Measurements from ENCODE around the gene RAB30. TPM values are rescaled to one million over a fixed set of nuclear protein-coding genes. Genes with fewer than 3 reads are reported as not detected.

The RAB30 gene, protein sequence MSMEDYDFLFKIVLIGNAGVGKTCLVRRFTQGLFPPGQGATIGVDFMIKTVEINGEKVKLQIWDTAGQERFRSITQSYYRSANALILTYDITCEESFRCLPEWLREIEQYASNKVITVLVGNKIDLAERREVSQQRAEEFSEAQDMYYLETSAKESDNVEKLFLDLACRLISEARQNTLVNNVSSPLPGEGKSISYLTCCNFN
- total RNA-seq: 10 to 100 TPM; 10.5 to 12.4 (median 11.3) TPM

GRCh38 chr11:83071567-83072349, at the start of gene RAB30:
TSS of gene RAB30 (minus strand) at chr11:83071897. CDS start at chr11:82997316, 74,581 bp downstream.
- peak; percentile 94 to 97 for ATAC-seq
- peaks cover 26% of the 10 kb centered on the region for H3K4me1 Mint-ChIP-seq (ENCODE audit: low read depth)
- H3K9me3 Mint-ChIP-seq: no peaks in the 10 kb centered on the region
- H3K4me3 Mint-ChIP-seq: no peak within 1 kb of the TSS
- H3K27me3 Mint-ChIP-seq (ENCODE audit: low read depth): no peaks in the 10 kb centered on the region
- DNase-seq: peak; percentile 87
- H3K36me3 Mint-ChIP-seq (ENCODE audit: insufficient read depth): peaks cover 15% of the 10 kb centered on the region

DNA sequence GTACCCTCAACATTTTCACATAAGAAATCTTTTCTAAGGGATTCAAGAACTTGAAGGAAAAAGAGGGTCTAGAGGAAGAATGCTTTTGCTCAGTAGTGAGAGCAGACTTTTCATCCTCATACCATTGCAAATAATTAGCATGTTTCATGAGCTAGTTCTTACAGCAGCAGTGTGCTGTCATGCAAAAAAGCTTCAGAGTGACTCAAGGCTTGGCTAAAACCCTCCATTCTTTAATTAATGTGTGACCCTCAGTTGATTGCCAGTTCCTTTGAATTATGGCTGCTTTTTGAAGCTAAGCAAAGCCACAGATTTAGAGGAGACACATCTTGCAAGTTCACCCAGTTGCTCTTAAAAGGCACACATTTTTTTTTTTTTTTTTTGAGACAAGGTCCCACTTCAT, 48.6 kb upstream of the RAB30 start:
- Mint-ChIP-seq H3K4me1 (ENCODE audit: low read depth) (peaks cover 58% of the 10 kb centered on the region), H3K4me3 (no peak overlapping the region), H3K9me3 (no peaks in the 10 kb centered on the region), H3K27me3 (ENCODE audit: low read depth) (no peaks in the 10 kb centered on the region), H3K36me3 (ENCODE audit: insufficient read depth) (no peaks in the 10 kb centered on the region)
- ATAC-seq: no peak
- no peak for DNase-seq

DNA sequence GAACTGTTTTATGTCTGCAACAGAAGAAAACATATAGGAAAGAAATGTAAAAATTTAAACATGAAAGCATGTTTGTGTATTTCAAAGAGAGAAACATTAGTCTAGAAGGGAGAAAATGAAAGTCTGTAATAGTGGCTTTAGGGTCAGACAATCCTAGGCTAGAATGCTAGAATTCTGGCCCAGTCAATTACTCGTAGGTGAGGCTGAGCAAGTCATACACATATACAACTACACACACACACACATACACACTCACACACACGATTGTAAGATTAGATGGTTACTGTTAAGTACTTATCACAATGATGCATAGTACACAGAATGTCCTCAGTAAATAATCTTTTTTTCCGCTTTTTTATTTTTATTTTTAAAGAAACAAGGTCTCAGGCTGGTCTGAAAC, 47.5 kb upstream of the RAB30 start:
- H3K4me1 Mint-ChIP-seq (ENCODE audit: low read depth): peaks cover 66% of the 10 kb centered on the region
- H3K9me3 Mint-ChIP-seq: no peaks in the 10 kb centered on the region
- no peaks in the 10 kb centered on the region for H3K36me3 Mint-ChIP-seq (ENCODE audit: insufficient read depth)
- H3K27me3 Mint-ChIP-seq (ENCODE audit: low read depth): no peaks in the 10 kb centered on the region
- DNase-seq: no peak
- no peak overlapping the region for H3K4me3 Mint-ChIP-seq
- ATAC-seq: no peak

DNA sequence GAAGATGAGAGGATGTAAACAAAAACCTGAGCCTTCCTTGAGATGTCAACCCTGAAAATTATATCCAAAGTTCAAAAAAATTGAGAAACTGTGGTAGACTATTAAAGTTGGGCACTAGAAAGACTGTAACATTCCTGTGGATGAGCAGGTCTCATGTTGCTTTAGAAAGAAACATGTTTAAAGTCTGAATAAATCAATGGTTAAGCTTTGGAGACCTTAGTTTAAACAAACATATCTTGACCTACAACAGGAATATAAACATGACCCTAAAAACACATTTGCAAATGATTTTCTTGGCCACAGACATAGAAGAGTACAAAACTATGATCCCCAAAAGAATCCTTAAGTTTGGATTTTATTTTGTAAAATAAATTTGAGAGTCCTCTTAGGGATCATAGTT, 47.1 kb upstream of the RAB30 start:
- H3K27me3 Mint-ChIP-seq (ENCODE audit: low read depth): no peaks in the 10 kb centered on the region
- no peaks in the 10 kb centered on the region for H3K9me3 Mint-ChIP-seq
- no peak for ATAC-seq
- H3K4me3 Mint-ChIP-seq: no peak overlapping the region
- no peak for DNase-seq
- peaks cover 66% of the 10 kb centered on the region for H3K4me1 Mint-ChIP-seq (ENCODE audit: low read depth)
- H3K36me3 Mint-ChIP-seq (ENCODE audit: insufficient read depth): no peaks in the 10 kb centered on the region

GRCh38 chr11:83116015-83116641, 44.4 kb upstream of the RAB30 start:
- H3K9me3 Mint-ChIP-seq: no peaks in the 10 kb centered on the region
- H3K27me3 Mint-ChIP-seq (ENCODE audit: low read depth): no peaks in the 10 kb centered on the region
- peaks cover 51% of the 10 kb centered on the region for H3K4me1 Mint-ChIP-seq (ENCODE audit: low read depth)
- DNase-seq (no peak), ATAC-seq (no peak)
- H3K4me3 Mint-ChIP-seq: peak overlapping the region; percentile 65
- peaks cover 5% of the 10 kb centered on the region for H3K36me3 Mint-ChIP-seq (ENCODE audit: insufficient read depth)

- Mint-ChIP-seq H3K4me3 (peak overlapping the region; percentile 65), H3K4me1 (ENCODE audit: low read depth) (peaks cover 45% of the 10 kb centered on the region), H3K27me3 (ENCODE audit: low read depth) (no peaks in the 10 kb centered on the region), H3K9me3 (no peaks in the 10 kb centered on the region), H3K36me3 (ENCODE audit: insufficient read depth) (peaks cover 7% of the 10 kb centered on the region)
- DNase-seq (no peak), ATAC-seq (no peak)
These were observed 43.9 kb upstream of the RAB30 start for GRCh38 chr11:83115551-83115950.

- ATAC-seq: no peak
- Mint-ChIP-seq H3K27me3 (ENCODE audit: low read depth) (no peaks in the 10 kb centered on the region), H3K4me1 (ENCODE audit: low read depth) (peaks cover 41% of the 10 kb centered on the region), H3K4me3 (no peak overlapping the region), H3K9me3 (no peaks in the 10 kb centered on the region), H3K36me3 (ENCODE audit: insufficient read depth) (peaks cover 7% of the 10 kb centered on the region)
- no peak for DNase-seq
These were observed 43.3 kb upstream of the RAB30 start for GRCh38 chr11:83115026-83115425.

- peaks cover 24% of the 10 kb centered on the region for H3K4me1 Mint-ChIP-seq (ENCODE audit: low read depth)
- H3K36me3 Mint-ChIP-seq (ENCODE audit: insufficient read depth): peaks cover 7% of the 10 kb centered on the region
- no peak overlapping the region for H3K4me3 Mint-ChIP-seq
- no peaks in the 10 kb centered on the region for H3K27me3 Mint-ChIP-seq (ENCODE audit: low read depth)
- no peak for DNase-seq
- H3K9me3 Mint-ChIP-seq: no peaks in the 10 kb centered on the region
- ATAC-seq: no peak
These were observed 41.2 kb upstream of the RAB30 start for GRCh38 chr11:83112886-83113285.

DNA sequence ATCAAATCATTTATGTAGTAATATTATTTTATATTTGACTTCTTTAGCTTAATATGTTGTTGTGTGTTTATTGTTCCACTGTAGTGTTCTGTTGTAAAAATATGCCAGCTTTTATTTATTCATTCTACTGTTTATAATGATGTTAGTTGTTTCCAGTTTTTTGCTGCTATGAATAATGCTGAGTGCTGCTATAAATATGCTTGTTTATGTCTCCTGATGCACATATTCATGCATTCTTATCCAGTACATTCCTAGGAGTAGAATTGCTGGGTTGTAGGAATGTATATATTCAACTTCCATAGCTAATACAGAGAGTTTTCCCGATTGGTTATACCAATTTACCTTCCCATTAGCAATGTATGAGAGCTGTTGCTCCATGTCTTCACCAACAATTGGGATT, 33.5 kb upstream of the RAB30 start:
- H3K36me3 Mint-ChIP-seq (ENCODE audit: insufficient read depth): no peaks in the 10 kb centered on the region
- no peaks in the 10 kb centered on the region for H3K4me1 Mint-ChIP-seq (ENCODE audit: low read depth)
- H3K27me3 Mint-ChIP-seq (ENCODE audit: low read depth): no peaks in the 10 kb centered on the region
- no peak for DNase-seq
- no peak for ATAC-seq
- H3K4me3 Mint-ChIP-seq: no peak overlapping the region
- no peaks in the 10 kb centered on the region for H3K9me3 Mint-ChIP-seq

GRCh38 chr11:83102834-83103233, 31.1 kb upstream of the RAB30 start:
- ATAC-seq: no peak
- DNase-seq: no peak
- no peaks in the 10 kb centered on the region for H3K9me3 Mint-ChIP-seq
- H3K4me3 Mint-ChIP-seq: no peak overlapping the region
- H3K27me3 Mint-ChIP-seq (ENCODE audit: low read depth): no peaks in the 10 kb centered on the region
- no peaks in the 10 kb centered on the region for H3K36me3 Mint-ChIP-seq (ENCODE audit: insufficient read depth)
- no peaks in the 10 kb centered on the region for H3K4me1 Mint-ChIP-seq (ENCODE audit: low read depth)

DNA sequence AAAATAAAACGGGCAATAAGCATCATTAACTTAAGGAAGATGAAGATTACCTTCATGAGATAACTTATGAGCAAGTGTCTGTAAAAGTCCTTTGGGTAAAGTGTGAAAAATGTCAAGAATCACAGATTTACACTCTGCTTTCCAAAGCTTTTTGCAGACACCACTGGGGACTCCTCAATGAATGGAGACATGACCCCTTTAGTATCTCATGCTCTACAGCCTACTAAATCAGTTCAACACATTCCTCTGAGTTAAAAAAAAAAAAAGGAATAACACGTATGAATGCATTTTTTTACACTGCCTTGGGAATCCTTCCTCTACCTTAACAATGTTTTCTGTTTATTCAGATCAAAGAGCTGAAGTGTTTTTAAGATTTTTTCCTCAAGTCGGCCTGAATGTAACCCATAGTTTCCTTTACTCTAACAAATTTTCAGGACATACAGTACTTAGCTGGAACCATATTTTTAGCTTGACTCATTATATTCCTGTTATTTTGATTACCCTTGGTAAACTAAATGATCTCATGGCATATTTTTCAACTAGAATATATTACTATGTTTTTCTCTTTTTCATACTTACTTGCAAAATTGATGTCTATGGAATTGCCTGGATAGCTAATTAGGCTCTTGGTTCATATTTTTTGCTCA, 25.9 kb upstream of the RAB30 start:
- no peak overlapping the region for H3K4me3 Mint-ChIP-seq
- DNase-seq: no peak
- ATAC-seq: no peak
- H3K27me3 Mint-ChIP-seq (ENCODE audit: low read depth): no peaks in the 10 kb centered on the region
- H3K9me3 Mint-ChIP-seq: no peaks in the 10 kb centered on the region
- H3K36me3 Mint-ChIP-seq (ENCODE audit: insufficient read depth): no peaks in the 10 kb centered on the region
- H3K4me1 Mint-ChIP-seq (ENCODE audit: low read depth): peaks cover 3% of the 10 kb centered on the region

DNA sequence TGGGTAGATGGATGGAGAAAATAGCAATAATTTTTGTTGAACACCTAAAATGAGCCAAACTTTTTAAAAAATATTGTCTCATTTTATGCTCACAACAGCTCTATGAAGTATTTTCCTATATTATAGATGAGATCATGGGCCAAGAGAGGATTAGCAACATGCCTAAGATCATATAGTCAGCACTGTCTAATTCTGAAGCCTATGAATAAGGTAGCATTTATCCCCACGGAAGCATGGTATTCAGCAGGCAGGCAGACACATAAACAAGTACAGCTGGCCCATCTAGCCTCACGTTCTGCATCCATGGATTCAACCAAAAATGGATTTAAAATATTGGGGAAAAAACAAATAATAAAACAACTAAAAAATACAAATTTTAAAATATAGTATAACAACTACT, 21.9 kb upstream of the RAB30 start:
- ATAC-seq: no peak
- no peak for DNase-seq
- H3K27me3 Mint-ChIP-seq (ENCODE audit: low read depth): no peaks in the 10 kb centered on the region
- H3K4me1 Mint-ChIP-seq (ENCODE audit: low read depth): peaks cover 11% of the 10 kb centered on the region
- H3K4me3 Mint-ChIP-seq: no peak overlapping the region
- H3K9me3 Mint-ChIP-seq: no peaks in the 10 kb centered on the region
- H3K36me3 Mint-ChIP-seq (ENCODE audit: insufficient read depth): no peaks in the 10 kb centered on the region

GRCh38 chr11:83092488-83093384, 21.0 kb upstream of the RAB30 start:
- DNase-seq (no peak), ATAC-seq (no peak)
- Mint-ChIP-seq H3K9me3 (no peaks in the 10 kb centered on the region), H3K27me3 (ENCODE audit: low read depth) (no peaks in the 10 kb centered on the region), H3K4me1 (ENCODE audit: low read depth) (peaks cover 11% of the 10 kb centered on the region), H3K4me3 (no peak overlapping the region), H3K36me3 (ENCODE audit: insufficient read depth) (no peaks in the 10 kb centered on the region)

- H3K36me3 Mint-ChIP-seq (ENCODE audit: insufficient read depth): no peaks in the 10 kb centered on the region
- H3K27me3 Mint-ChIP-seq (ENCODE audit: low read depth): no peaks in the 10 kb centered on the region
- DNase-seq (no peak), ATAC-seq (no peak)
- no peaks in the 10 kb centered on the region for H3K9me3 Mint-ChIP-seq
- peaks cover 20% of the 10 kb centered on the region for H3K4me1 Mint-ChIP-seq (ENCODE audit: low read depth)
- H3K4me3 Mint-ChIP-seq: no peak overlapping the region
These were observed 17.3 kb upstream of the RAB30 start for GRCh38 chr11:83088965-83089364.
